ENCODE measurements around the gene ZBTB5. TPM values are rescaled to one million over a fixed set of nuclear protein-coding genes. Genes with fewer than 3 reads are reported as not detected.

The ZBTB5 gene
- total and polyA plus RNA-seq, 4 donors, result 2.4 to 9.4 (median 6.5) TPM

GRCh38 chr9:37501957-37502596 lies 36.8 kb upstream of the ZBTB5 start (continued):
- TF ChIP-seq TAF1 (conservative IDR thresholded peaks at IDR 0.05), result no peak

DNA sequence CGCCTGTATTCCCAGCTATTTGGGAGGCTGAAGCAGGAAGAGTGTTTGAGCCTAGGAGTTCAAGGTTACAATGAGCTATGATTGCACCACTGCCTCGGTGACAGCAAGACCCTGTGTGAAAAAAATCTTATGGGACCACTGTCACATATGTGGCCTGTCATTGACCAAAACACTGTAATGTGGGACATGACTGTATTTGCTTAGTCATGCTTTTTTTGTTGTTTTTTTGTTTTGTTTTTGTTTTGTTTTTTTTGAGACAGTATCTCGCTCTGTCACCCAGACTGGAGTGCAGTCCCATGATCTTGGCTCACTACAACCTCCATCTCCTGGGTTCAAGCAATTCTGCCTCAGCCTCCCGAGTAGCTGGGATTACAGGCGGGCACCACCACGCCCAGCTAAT lies 34.0 kb upstream of the ZBTB5 start:
- WGBS, result 94% methylated on average over 6 of the region's 6 CpGs
- TF ChIP-seq REST (IDR thresholded peaks at IDR 0.05), result no peak
- no peak for TF ChIP-seq HNF4A (conservative IDR thresholded peaks at IDR 0.05)
- TF ChIP-seq TAF1 (conservative IDR thresholded peaks at IDR 0.05), result no peak
- TF ChIP-seq RAD21 (IDR thresholded peaks at IDR 0.05), result no peak
- TF ChIP-seq ZBTB33 (IDR thresholded peaks at IDR 0.05), result no peak
- TF ChIP-seq MAX (IDR thresholded peaks at IDR 0.05), result no peak
- Histone ChIP-seq H3K9me3 (ENCODE audit: control insufficient read depth in 4 of 4, low read length in 3 of 4) (no peaks in the 10 kb centered on the region), H3K36me3 (ENCODE audit: control insufficient read depth in 4 of 4, insufficient read depth in 3 of 4, low read depth in 1 of 4, low read length in 3 of 4) (peaks cover 6 to 69% (median 57%) of the 10 kb centered on the region in 4 donors), H3K27me3 (ENCODE audit: control insufficient read depth in 4 of 4, insufficient read depth in 4 of 4, low read length in 3 of 4) (no peaks in the 10 kb centered on the region), H3K4me1 (ENCODE audit: control insufficient read depth in 4 of 4, insufficient read depth in 4 of 4, low read length in 3 of 4) (peaks cover 5 to 28% (median 15%) of the 10 kb centered on the region in 4 donors), H3K27ac (ENCODE audit: low read depth in 1 of 2, low read length in 2 of 2) (no peak overlapping the region), H3K4me3 (ENCODE audit: low read depth in 1 of 3, low read length in 3 of 3) (no peak overlapping the region), H3K9ac (ENCODE audit: low read depth in 1 of 2, low read length in 2 of 2) (no peak overlapping the region)
- DNase-seq (ENCODE audit: low spot score), result no peak

GRCh38 chr9:37498457-37498856 lies 33.2 kb upstream of the ZBTB5 start:
- no peak for TF ChIP-seq ZBTB33 (IDR thresholded peaks at IDR 0.05)
- TF ChIP-seq FOXA2 (IDR thresholded peaks at IDR 0.05), result no peak
- no peak for TF ChIP-seq HNF4G (IDR thresholded peaks at IDR 0.05)
- no peak for TF ChIP-seq RXRA (IDR thresholded peaks at IDR 0.05)
- no peak for TF ChIP-seq YY1 (IDR thresholded peaks at IDR 0.05)
- Histone ChIP-seq H3K27me3 (ENCODE audit: control insufficient read depth in 4 of 4, insufficient read depth in 4 of 4, low read length in 3 of 4) (no peaks in the 10 kb centered on the region), H3K9me3 (ENCODE audit: control insufficient read depth in 4 of 4, low read length in 3 of 4) (no peaks in the 10 kb centered on the region), H3K4me3 (ENCODE audit: low read depth in 1 of 3, low read length in 3 of 3) (no peak overlapping the region), H3K9ac (ENCODE audit: low read depth in 1 of 2, low read length in 2 of 2) (no peak overlapping the region), H3K27ac (ENCODE audit: low read depth in 1 of 2, low read length in 2 of 2) (no peak overlapping the region), H3K4me1 (ENCODE audit: control insufficient read depth in 4 of 4, insufficient read depth in 4 of 4, low read length in 3 of 4) (peaks cover 4 to 28% (median 15%) of the 10 kb centered on the region in 4 donors), H3K36me3 (ENCODE audit: control insufficient read depth in 4 of 4, insufficient read depth in 3 of 4, low read depth in 1 of 4, low read length in 3 of 4) (peaks cover 7 to 70% (median 64%) of the 10 kb centered on the region in 4 donors)
- 90% methylated on average over 3 of the region's 3 CpGs for WGBS
- no peak for DNase-seq (ENCODE audit: low spot score)

Data from liver (tissue), 9 donors.